Loucy (cell line): ENCODE data around the gene DDX10.

Source experiments
- H2AFZ ChIP-seq: fragments of 200-600 bp; sonication (generic); 2 replicates; pipeline ENCODE4 v1.6.0; 2016; ENCODE audit warnings: antibody characterized with exemption, mild to moderate bottlenecking, low read length, moderate library complexity
- H3F3A ChIP-seq: fragments of 200-600 bp; 2 replicates; pipeline ENCODE4 v1.6.0; 2016; ENCODE audit warnings: antibody characterized with exemption, low read depth, mild to moderate bottlenecking
- H3K27me3 ChIP-seq: fragments of 200-600 bp; sonication (generic); 2 replicates; pipeline ENCODE4 v1.6.1; 2014; ENCODE audit warnings: low read length, mild to moderate bottlenecking; ENCODE audit not compliant: insufficient read depth, poor library complexity, severe bottlenecking
- H3K36me3 ChIP-seq: fragments of 200-600 bp; sonication (generic); 2 replicates; pipeline ENCODE4 v1.6.1; 2016; ENCODE audit warnings: low read length; ENCODE audit not compliant: insufficient read depth
- H3K4me1 ChIP-seq: fragments of 200-600 bp; sonication (generic); 2 replicates; pipeline ENCODE4 v1.5.1; 2014; ENCODE audit warnings: low read length, mild to moderate bottlenecking; ENCODE audit not compliant: insufficient read depth, poor library complexity, severe bottlenecking
- H3K4me2 ChIP-seq: fragments of 200-600 bp; sonication (generic); 2 replicates; pipeline ENCODE4 v1.6.0; 2014; ENCODE audit warnings: antibody characterized with exemption, low read length, low read depth, mild to moderate bottlenecking; ENCODE audit not compliant: poor library complexity, severe bottlenecking
- H3K4me3 ChIP-seq: fragments of 200-600 bp; sonication (generic); 2 replicates; pipeline ENCODE4 v1.5.1; 2014; ENCODE audit warnings: low read length, mild to moderate bottlenecking, mixed read lengths; ENCODE audit not compliant: poor library complexity, severe bottlenecking
- H3K79me2 ChIP-seq: fragments of 200-600 bp; sonication (generic); 2 replicates; pipeline ENCODE4 v1.6.1; 2014; ENCODE audit warnings: low read length; ENCODE audit not compliant: insufficient read depth
- H3K9ac ChIP-seq: fragments of 200-600 bp; sonication (generic); 2 replicates; pipeline ENCODE4 v1.6.0; 2014; ENCODE audit warnings: mild to moderate bottlenecking, low read depth, low read length, moderate library complexity; ENCODE audit not compliant: poor library complexity, severe bottlenecking
- H3K9me2 ChIP-seq: fragments of 200-600 bp; sonication (generic); replicated peaks from 2 replicates; pipeline ENCODE4 v1.6.1; 2016; ENCODE audit warnings: low read depth, low read length, mixed read lengths
- H3K9me3 ChIP-seq: fragments of 200-600 bp; sonication (generic); 2 replicates; pipeline ENCODE4 v1.6.1; 2014; ENCODE audit warnings: mild to moderate bottlenecking, antibody characterized with exemption, low read length, low read depth; ENCODE audit not compliant: insufficient read depth
- H4K20me1 ChIP-seq: fragments of 200-600 bp; sonication (generic); 2 replicates; pipeline ENCODE4 v1.6.0; 2014; ENCODE audit warnings: antibody characterized with exemption, low read length, mild to moderate bottlenecking; ENCODE audit not compliant: insufficient read depth, poor library complexity, severe bottlenecking
- EZH2phosphoT487 ChIP-seq: fragments of 200-600 bp; IDR thresholded peaks from 2 replicates; pipeline ENCODE4 v1.6.1; 2018; ENCODE audit warnings: antibody characterized with exemption, mild to moderate bottlenecking, moderate library complexity, borderline replicate concordance
- TF ChIP-seq, protein P1 (sequence below): fragments of 200-600 bp; sonication (generic); conservative IDR thresholded peaks from 2 replicates; pipeline ENCODE4 v1.5.1; 2014; ENCODE audit warnings: mild to moderate bottlenecking, antibody characterized with exemption, low read length

DDX10 gene

DNA sequence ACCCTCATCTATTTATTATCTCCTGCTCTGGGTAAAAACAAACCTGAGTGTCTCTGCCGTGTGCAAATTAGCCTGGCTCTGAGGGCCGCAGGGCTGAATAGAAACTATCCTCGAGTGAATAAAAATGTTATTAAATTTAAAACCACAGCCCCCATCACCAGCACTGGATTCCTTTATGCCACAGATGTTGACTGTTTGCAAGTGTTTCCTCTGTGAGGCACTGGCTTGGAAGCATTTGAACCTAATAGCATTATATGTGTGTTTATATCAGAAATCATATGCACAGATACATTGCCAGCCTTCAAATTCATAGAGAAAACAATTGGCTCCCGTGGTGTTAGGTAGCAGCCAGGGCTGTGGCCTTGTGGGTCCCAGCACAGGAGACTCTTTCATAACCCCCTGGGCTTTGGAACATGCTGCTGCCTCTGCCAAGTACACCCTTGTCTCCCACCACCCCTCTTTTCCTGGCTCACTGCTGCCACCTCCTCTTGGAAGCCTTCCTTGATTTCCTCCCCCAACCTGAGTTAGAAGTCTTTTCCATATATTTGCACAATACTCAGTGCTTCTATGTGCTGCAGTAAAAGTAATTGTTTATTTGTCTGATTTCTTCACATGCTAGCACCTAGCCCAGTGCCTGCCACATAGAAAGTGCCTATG, 294.4 kb downstream of the DDX10 start:
- H3K4me2 ChIP-seq, result no peak overlapping the region
- H3K9me3 ChIP-seq, result no peaks in the 10 kb centered on the region
- no peaks in the 10 kb centered on the region for H3K9me2 ChIP-seq
- H4K20me1 ChIP-seq, result no peaks in the 10 kb centered on the region
- no peaks in the 10 kb centered on the region for H3K36me3 ChIP-seq
- H2AFZ ChIP-seq, result no peak overlapping the region
- H3K4me3 ChIP-seq, result no peak overlapping the region
- H3K27me3 ChIP-seq, result no peaks in the 10 kb centered on the region
- H3F3A ChIP-seq, result no peaks in the 10 kb centered on the region
- no peaks in the 10 kb centered on the region for H3K79me2 ChIP-seq
- no peak for TF ChIP-seq EZH2phosphoT487
- TF ChIP-seq, protein P1, sequence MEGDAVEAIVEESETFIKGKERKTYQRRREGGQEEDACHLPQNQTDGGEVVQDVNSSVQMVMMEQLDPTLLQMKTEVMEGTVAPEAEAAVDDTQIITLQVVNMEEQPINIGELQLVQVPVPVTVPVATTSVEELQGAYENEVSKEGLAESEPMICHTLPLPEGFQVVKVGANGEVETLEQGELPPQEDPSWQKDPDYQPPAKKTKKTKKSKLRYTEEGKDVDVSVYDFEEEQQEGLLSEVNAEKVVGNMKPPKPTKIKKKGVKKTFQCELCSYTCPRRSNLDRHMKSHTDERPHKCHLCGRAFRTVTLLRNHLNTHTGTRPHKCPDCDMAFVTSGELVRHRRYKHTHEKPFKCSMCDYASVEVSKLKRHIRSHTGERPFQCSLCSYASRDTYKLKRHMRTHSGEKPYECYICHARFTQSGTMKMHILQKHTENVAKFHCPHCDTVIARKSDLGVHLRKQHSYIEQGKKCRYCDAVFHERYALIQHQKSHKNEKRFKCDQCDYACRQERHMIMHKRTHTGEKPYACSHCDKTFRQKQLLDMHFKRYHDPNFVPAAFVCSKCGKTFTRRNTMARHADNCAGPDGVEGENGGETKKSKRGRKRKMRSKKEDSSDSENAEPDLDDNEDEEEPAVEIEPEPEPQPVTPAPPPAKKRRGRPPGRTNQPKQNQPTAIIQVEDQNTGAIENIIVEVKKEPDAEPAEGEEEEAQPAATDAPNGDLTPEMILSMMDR, result no peak
- H3K9ac ChIP-seq, result no peak overlapping the region
- peaks cover 11% of the 10 kb centered on the region for H3K4me1 ChIP-seq

DNA sequence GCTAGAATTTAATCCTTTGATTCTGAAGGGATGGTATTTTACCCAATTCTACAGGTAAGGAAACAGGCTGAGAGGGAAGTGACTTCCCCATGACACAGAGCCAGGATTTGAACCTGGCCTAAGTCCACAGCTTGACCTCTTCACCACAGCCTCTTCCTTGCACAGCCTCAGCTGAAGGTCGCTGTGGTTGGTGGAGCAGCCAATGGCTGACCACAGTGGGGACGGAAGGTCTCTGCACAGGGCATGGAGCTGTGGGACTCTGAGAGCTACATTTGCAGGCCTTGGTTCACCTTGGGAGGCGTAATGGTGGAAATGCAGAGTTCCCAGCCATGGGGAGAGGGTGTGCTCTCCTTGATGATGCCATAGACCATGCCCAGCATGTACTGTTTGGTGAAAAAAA, 295.0 kb downstream of the DDX10 start:
- H3K9me2 ChIP-seq, result no peaks in the 10 kb centered on the region
- H2AFZ ChIP-seq, result no peak overlapping the region
- no peaks in the 10 kb centered on the region for H3K9me3 ChIP-seq
- H4K20me1 ChIP-seq, result no peaks in the 10 kb centered on the region
- no peak overlapping the region for H3K9ac ChIP-seq
- H3K4me1 ChIP-seq, result peaks cover 11% of the 10 kb centered on the region
- no peaks in the 10 kb centered on the region for H3F3A ChIP-seq
- TF ChIP-seq, protein P1, result no peak
- no peak for TF ChIP-seq EZH2phosphoT487
- no peak overlapping the region for H3K4me3 ChIP-seq
- H3K27me3 ChIP-seq, result no peaks in the 10 kb centered on the region
- no peak overlapping the region for H3K4me2 ChIP-seq
- H3K36me3 ChIP-seq, result no peaks in the 10 kb centered on the region
- H3K79me2 ChIP-seq, result no peaks in the 10 kb centered on the region

DNA sequence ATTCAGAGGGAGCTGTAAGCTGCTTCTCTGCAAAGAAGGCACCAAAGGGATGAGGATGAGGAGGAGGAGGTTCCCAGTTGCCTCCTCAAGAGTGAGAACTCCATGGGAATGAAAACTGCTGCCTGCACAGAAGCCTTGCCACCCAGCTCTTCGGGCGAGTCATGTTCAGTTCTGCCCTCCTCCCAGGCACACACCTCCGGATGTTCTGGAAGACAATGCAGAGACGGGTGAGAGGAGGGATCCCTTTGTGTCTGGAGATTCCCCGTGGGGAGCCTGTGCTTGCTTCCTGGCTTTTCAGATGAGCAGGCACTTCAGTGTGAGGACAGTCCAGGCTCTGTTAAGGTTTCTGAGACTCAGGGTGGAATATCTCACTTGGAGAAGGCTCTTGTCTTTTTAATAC, 295.6 kb downstream of the DDX10 start:
- no peaks in the 10 kb centered on the region for H3K27me3 ChIP-seq
- H3K4me2 ChIP-seq, result no peak overlapping the region
- no peaks in the 10 kb centered on the region for H3K9me2 ChIP-seq
- no peak overlapping the region for H3K4me3 ChIP-seq
- 0 out of 2 replicates have a peak overlapping the region, but pooled peaks have one; percentile 0 for H2AFZ ChIP-seq
- peaks cover 11% of the 10 kb centered on the region for H3K4me1 ChIP-seq
- H4K20me1 ChIP-seq, result no peaks in the 10 kb centered on the region
- no peaks in the 10 kb centered on the region for H3K36me3 ChIP-seq
- no peak overlapping the region for H3K9ac ChIP-seq
- TF ChIP-seq EZH2phosphoT487, result no peak
- TF ChIP-seq, protein P1, result no peak
- H3F3A ChIP-seq, result no peaks in the 10 kb centered on the region
- H3K79me2 ChIP-seq, result no peaks in the 10 kb centered on the region
- H3K9me3 ChIP-seq, result no peaks in the 10 kb centered on the region
